A549 (cell line): ENCODE data around the gene CLCN7.

ENCODE experiments used
- CTCF ChIP-seq: fragments of >200 bp; sonication (Bioruptor Twin); formaldehyde crosslinking; IDR thresholded peaks from 3 replicates; pipeline ENCODE4 v1.5.1; 2016
- POLR2A ChIP-seq: IDR thresholded peaks from 2 replicates; pipeline ENCODE4 v1.6.1; 2012; ENCODE audit warnings: mild to moderate bottlenecking, low read length
- TF ChIP-seq, protein P1 (sequence below): fragments of 150-350 bp; IDR thresholded peaks from 2 replicates; pipeline ENCODE4 v1.6.1; 2014; ENCODE audit warnings: low read depth, mild to moderate bottlenecking, low read length

DNA sequence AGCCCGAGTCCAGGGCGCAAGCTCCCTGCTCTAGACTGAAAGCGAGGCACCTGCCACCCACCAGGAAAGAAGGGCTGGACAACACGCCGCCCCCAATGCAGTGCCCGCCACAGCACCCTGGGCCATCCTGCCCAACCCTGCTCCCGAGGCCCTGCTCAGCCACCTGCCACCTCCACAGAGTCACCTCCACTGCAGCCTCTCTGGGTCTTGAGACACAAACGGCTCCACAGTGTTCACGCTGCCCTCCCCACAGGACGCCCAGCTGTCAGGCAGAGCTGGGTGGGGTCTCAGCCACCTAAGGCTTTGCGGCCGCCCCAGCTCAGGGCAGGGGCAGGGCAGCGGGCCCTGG, 9.3 kb downstream of the CLCN7 start:
- TF ChIP-seq POLR2A = no peak
- TF ChIP-seq, protein P1, sequence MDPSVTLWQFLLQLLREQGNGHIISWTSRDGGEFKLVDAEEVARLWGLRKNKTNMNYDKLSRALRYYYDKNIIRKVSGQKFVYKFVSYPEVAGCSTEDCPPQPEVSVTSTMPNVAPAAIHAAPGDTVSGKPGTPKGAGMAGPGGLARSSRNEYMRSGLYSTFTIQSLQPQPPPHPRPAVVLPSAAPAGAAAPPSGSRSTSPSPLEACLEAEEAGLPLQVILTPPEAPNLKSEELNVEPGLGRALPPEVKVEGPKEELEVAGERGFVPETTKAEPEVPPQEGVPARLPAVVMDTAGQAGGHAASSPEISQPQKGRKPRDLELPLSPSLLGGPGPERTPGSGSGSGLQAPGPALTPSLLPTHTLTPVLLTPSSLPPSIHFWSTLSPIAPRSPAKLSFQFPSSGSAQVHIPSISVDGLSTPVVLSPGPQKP = no peak
- no peak for TF ChIP-seq CTCF
